K562 (cell line): ENCODE measurements around the gene NFIB. TPM values are rescaled to one million over a fixed set of nuclear protein-coding genes. Genes with fewer than 3 reads are reported as not detected.

Experiments used
- ATAC-seq: fragments of 200-7000 bp; cut with Tn5 transposase; 3 replicates; pipeline ENCODE4 v1.9.1; 2020; ENCODE audit warnings: moderate library complexity
- BruUV-seq: library from RNA; stranded (reverse); fragments of 400-500 nt; replicated peaks from 2 replicates; lab custom pipeline; 2021; lab: Mats Ljungman, UMichigan
- CTCF ChIA-PET: fragments of 300-600 bp; formaldehyde crosslinking; extraction: SDS; loops from one replicate; lab custom pipeline; 2021; ENCODE audit warnings: low intra/inter-chr PET ratio; lab: Yijun Ruan, JAX
- POLR2A ChIA-PET: fragments of 300-600, 350-650 bp; sonication (Branson Sonifier 250); formaldehyde crosslinking; extraction: SDS; loops from one replicate; lab custom pipeline; 2021; ENCODE audit warnings: antibody characterized with exemption, inconsistent platforms; lab: Yijun Ruan, JAX
- DNase-seq, 4 experiments: peaks; one replicate each; pipeline versions ENCODE4 v3.0.0 to v3.0.0-alpha.2; 2011 to 2018; ENCODE audit warnings: low spot score in 3 of 4, mixed read lengths in 3 of 4; ENCODE audit errors: extremely low read depth in 1 of 4
- FAIRE-seq: peaks from 2 replicates; lab custom pipeline; 2011; peaks lifted over from hg19 to GRCh38; lab: Jason Lieb, UNC
- H2AFZ ChIP-seq: 2 replicates; pipeline ENCODE4 v1.6.0; 2011; ENCODE audit warnings: low read depth, low read length, control low read depth, inconsistent platforms
- H3K27ac ChIP-seq: fragments of 200-600 bp; 3 replicates; pipeline ENCODE4 v1.8.0; 2011; ENCODE audit warnings: low read depth, mild to moderate bottlenecking, control low read depth, inconsistent platforms, low read length, moderate library complexity, mixed read lengths; ENCODE audit errors: extremely low read depth
- H3K27me3 ChIP-seq, 2 experiments: fragments of 300-600 bp in 1 of 2; 2 replicates in 1 of 2; 3 replicates in 1 of 2; pipeline versions ENCODE4 v1.6.0 to v1.8.0; 2011; ENCODE audit warnings: inconsistent platforms in 2 of 2, low read length in 2 of 2, mild to moderate bottlenecking in 1 of 2, mixed read lengths in 1 of 2, moderate library complexity in 1 of 2; ENCODE audit not compliant: control insufficient read depth in 2 of 2, insufficient read depth in 2 of 2
- H3K36me3 ChIP-seq: fragments of 300-600 bp; 3 replicates; pipeline ENCODE4 v1.8.0; 2011; ENCODE audit warnings: mild to moderate bottlenecking, low read length, inconsistent platforms; ENCODE audit not compliant: control insufficient read depth, insufficient read depth
- H3K4me1 ChIP-seq, 2 experiments: fragments of 200-600 bp in 1 of 2; replicated peaks in 1 of 2; 2 replicates in 1 of 2; 3 replicates in 1 of 2; pipeline versions ENCODE4 v1.5.1 to v1.8.0; 2011; ENCODE audit warnings: inconsistent platforms in 2 of 2, low read length in 2 of 2, mild to moderate bottlenecking in 1 of 2, mixed read lengths in 1 of 2, moderate library complexity in 1 of 2; ENCODE audit not compliant: control insufficient read depth in 2 of 2, insufficient read depth in 2 of 2
- H3K4me2 ChIP-seq: 2 replicates; pipeline ENCODE4 v1.6.1; 2011; ENCODE audit warnings: low read length, control low read depth, inconsistent platforms, mixed read lengths; ENCODE audit not compliant: insufficient read depth
- H3K4me3 ChIP-seq: fragments of 200-600 bp; sonication (generic), shearing (Covaris generic); 2 replicates; pipeline ENCODE4 v1.5.1; 2016; ENCODE audit warnings: control low read depth, inconsistent platforms
- H3K79me2 ChIP-seq: fragments of 200-600 bp; 3 replicates; pipeline ENCODE4 v1.8.0; 2011; ENCODE audit warnings: low read length, inconsistent platforms; ENCODE audit not compliant: control insufficient read depth, insufficient read depth
- H3K9ac ChIP-seq, 2 experiments: 2 replicates each; pipeline versions ENCODE4 v1.6.0 to v1.6.1; 2011; ENCODE audit warnings: low read depth in 2 of 2, low read length in 2 of 2, control low read depth in 1 of 2, inconsistent platforms in 1 of 2, mild to moderate bottlenecking in 1 of 2, mixed read lengths in 1 of 2; ENCODE audit not compliant: insufficient read depth in 1 of 2
- H3K9me1 ChIP-seq: one replicate; pipeline ENCODE4 v1.6.0; 2011; ENCODE audit warnings: inconsistent platforms, mild to moderate bottlenecking, low read length, moderate library complexity; ENCODE audit not compliant: control insufficient read depth, insufficient read depth
- H3K9me3 ChIP-seq: replicated peaks from 2 replicates; pipeline ENCODE4 v1.5.1; 2011; ENCODE audit warnings: low read depth, low read length, inconsistent platforms; ENCODE audit not compliant: control insufficient read depth, insufficient read depth
- H4K20me1 ChIP-seq: replicated peaks from 2 replicates; pipeline ENCODE4 v1.6.1; 2011; ENCODE audit warnings: low read length, inconsistent platforms, mixed read lengths; ENCODE audit not compliant: control insufficient read depth, insufficient read depth
- ARNT ChIP-seq, 2 experiments: fragments of 450-650 bp; IDR thresholded peaks; 2 replicates each; pipeline ENCODE4 v1.6.1; 2016; ENCODE audit warnings: mild to moderate bottlenecking in 1 of 2
- ATF4 ChIP-seq: fragments of 450-650 bp; formaldehyde crosslinking; IDR thresholded peaks from 2 replicates; pipeline ENCODE4 v1.4.0; 2022; ENCODE audit warnings: mild to moderate bottlenecking, moderate library complexity
- BDP1 ChIP-seq: IDR thresholded peaks from 3 replicates; pipeline ENCODE4 v1.6.1; 2011; ENCODE audit not compliant: insufficient read length, insufficient read depth
- CBFA2T3 ChIP-seq: fragments of 450-650 bp; IDR thresholded peaks from 2 replicates; pipeline ENCODE4 v1.6.1; 2017
- CHD1 ChIP-seq: fragments of 200-600 bp; sonication (generic); IDR thresholded peaks from one replicate; pipeline ENCODE4 v1.6.1; 2012; ENCODE audit warnings: mild to moderate bottlenecking, moderate library complexity, low read length, inconsistent platforms
- FOSL1 ChIP-seq: fragments of 200-800 bp; sonication (Bioruptor generic); conservative IDR thresholded peaks from 2 replicates; pipeline ENCODE4 v1.6.1; 2016; ENCODE audit warnings: missing genetic modification characterization, missing compliant biosample characterization
- MTA1 ChIP-seq: fragments of 450-650 bp; IDR thresholded peaks from 2 replicates; pipeline ENCODE4 v1.6.1; 2017; ENCODE audit warnings: borderline replicate concordance
- NRF1 ChIP-seq, 2 experiments: fragments of 450-650 bp; IDR thresholded peaks in 1 of 2; conservative IDR thresholded peaks in 1 of 2; 2 replicates each; pipeline ENCODE4 v1.6.1; 2014; ENCODE audit warnings: mild to moderate bottlenecking in 2 of 2
- PKNOX1 ChIP-seq: fragments of 450-650 bp; IDR thresholded peaks from 2 replicates; pipeline ENCODE4 v1.6.1; 2016
- SIX5 ChIP-seq, 2 experiments: IDR thresholded peaks; 2 replicates each; pipeline ENCODE4 v1.6.1; 2011; ENCODE audit warnings: low read length in 2 of 2, borderline replicate concordance in 1 of 2, low read depth in 1 of 2, mild to moderate bottlenecking in 1 of 2, moderate library complexity in 1 of 2; ENCODE audit not compliant: insufficient read depth in 1 of 2
- TAL1 ChIP-seq: fragments of 450-650 bp; IDR thresholded peaks from 2 replicates; pipeline ENCODE4 v1.6.1; 2016; ENCODE audit warnings: mild to moderate bottlenecking
- TFE3 ChIP-seq: fragments of 450-650 bp; formaldehyde crosslinking; IDR thresholded peaks from 2 replicates; pipeline ENCODE4 v1.4.0; 2020; ENCODE audit warnings: mild to moderate bottlenecking, mixed read lengths
- ZBTB9 ChIP-seq: fragments of 450-650 bp; formaldehyde crosslinking; IDR thresholded peaks from 2 replicates; pipeline ENCODE4 v1.4.0; 2020; ENCODE audit warnings: mild to moderate bottlenecking, moderate library complexity
- ZHX1 ChIP-seq: fragments of 150-350 bp; conservative IDR thresholded peaks from 2 replicates; pipeline ENCODE4 v1.6.1; 2014; ENCODE audit warnings: low read length
- ZNF184 ChIP-seq: sonication (generic); formaldehyde crosslinking; IDR thresholded peaks from 2 replicates; pipeline ENCODE4 v1.5.0; 2020; ENCODE audit warnings: missing genetic modification reagents
- WGBS: fragments of 100-300 bp; shearing (Covaris generic); methylation state at CpG from one replicate; pipeline ENCODE4 v1.1.6; 2016; ENCODE audit warnings: low coverage, mixed read lengths; ENCODE audit not compliant: insufficient coverage; ENCODE audit errors: missing lambda C conversion rate; 5-methylcytosine and 5-hydroxymethylcytosine counted together
- in situ Hi-C: fragments of 300-500 bp; cut with MboI; formaldehyde crosslinking; loops from 4 replicates; pipeline ENCODE4 v1.15.0; 2018; ENCODE audit warnings: inconsistent platforms, mixed read lengths
- intact Hi-C: fragments of 100-400 bp; cut with micrococcal nuclease; formaldehyde crosslinking; loops from 2 replicates; pipeline ENCODE4 v1.14.2; 2022
- polyA plus RNA-seq, 8 experiments: library from polyadenylated mRNA; depleted of rRNA in 4 of 8; stranded (reverse) in 5 of 8; unstranded in 3 of 8; fragments of >200 nt; fragmentation: Nextera tagmentation in 2 of 8; fragmentation: Illumina TruSeq in 1 of 8; extraction: Ambion mirVana in 2 of 8; extraction: Trizol in 1 of 8; gene quantifications; 2 replicates each; pipeline versions ENCODE4 v1.2.1 to v1.2.3, GENCODE V29; 2011 to 2014; ENCODE audit warnings: inconsistent platforms in 1 of 8, missing spikeins in 1 of 8
- total RNA-seq, 7 experiments: library from RNA; depleted of rRNA in 6 of 7; stranded (reverse); fragments of >200 nt in 6 of 7; fragmentation: Illumina TruSeq in 2 of 7; extraction: Trizol in 2 of 7; gene quantifications; 2 replicates each; pipeline versions ENCODE4 v1.2.1 to v1.2.3, GENCODE V29; 2011 to 2021; ENCODE audit warnings: low replicate concordance in 1 of 7

NFIB gene
- total and polyA plus RNA-seq, 9 of the 15 experiments (the other 6 are each of a cell fraction or from before 2014, with no cell fraction given) = 1.2 to 3.3 (median 1.9) TPM

GRCh38 chr9:14107977-14108376 lies 206.0 kb downstream of the NFIB start:
- H3K79me2 ChIP-seq = no peaks in the 10 kb centered on the region
- no TSS peak for BruUV-seq
- peak overlapping the region; percentile 44; the same call in 1 of the 2 replicates for H3K4me2 ChIP-seq
- H4K20me1 ChIP-seq = no peaks in the 10 kb centered on the region
- FAIRE-seq = peak; percentile 57
- no peak overlapping the region; a peak in 1 of 4 replicates for H3K9ac ChIP-seq
- intact Hi-C loops (no loop called here), in situ Hi-C loops (no loop called here)
- ChIA-PET CTCF (no interaction called here), POLR2A (no interaction called here)
- peaks cover 0 to 5% of the 10 kb centered on the region in 2 experiments; a peak in 2 of 5 replicates for H3K4me1 ChIP-seq
- H3K4me3 ChIP-seq = no peak overlapping the region
- no peaks in the 10 kb centered on the region for H3K27me3 ChIP-seq
- peak; percentile 15 to 59 (median 26) for DNase-seq
- no peaks in the 10 kb centered on the region for H3K9me3 ChIP-seq
- H2AFZ ChIP-seq = peak overlapping the region; percentile 67
- H3K36me3 ChIP-seq = no peaks in the 10 kb centered on the region
- 0% methylated on average over 3 of the region's 3 CpGs for WGBS
- peak; percentile 75 for ATAC-seq
- peak overlapping the region; percentile 4; the same call in 1 of the 3 replicates for H3K27ac ChIP-seq
- no peaks in the 10 kb centered on the region for H3K9me1 ChIP-seq
- TF ChIP-seq PKNOX1 (peak; percentile 94), ZNF184 (no peak), ZBTB9 (CRISPR knock-in tag) (no peak), NRF1 (conservative IDR thresholded peaks at IDR 0.05 in 1 of 2, IDR thresholded peaks at IDR 0.05 in 1 of 2) (no peak), CHD1 (no peak), TFE3 (CRISPR knock-in tag) (peak; percentile 77), MTA1 (no peak), ZHX1 (no peak), TAL1 (peak; percentile 67), SIX5 (IDR thresholded peaks at IDR 0.05; ENCODE audit: borderline replicate concordance in 1 of 2, insufficient read depth in 1 of 2, low read depth in 1 of 2, low read length in 2 of 2) (no peak), FOSL1 (no peak), CBFA2T3 (peak; percentile 72), BDP1 (no peak), ATF4 (CRISPR knock-in tag) (no peak), ARNT (IDR thresholded peaks at IDR 0.05) (no peak)
